ENCODE data around the gene CDH13.

CDH13 gene

DNA sequence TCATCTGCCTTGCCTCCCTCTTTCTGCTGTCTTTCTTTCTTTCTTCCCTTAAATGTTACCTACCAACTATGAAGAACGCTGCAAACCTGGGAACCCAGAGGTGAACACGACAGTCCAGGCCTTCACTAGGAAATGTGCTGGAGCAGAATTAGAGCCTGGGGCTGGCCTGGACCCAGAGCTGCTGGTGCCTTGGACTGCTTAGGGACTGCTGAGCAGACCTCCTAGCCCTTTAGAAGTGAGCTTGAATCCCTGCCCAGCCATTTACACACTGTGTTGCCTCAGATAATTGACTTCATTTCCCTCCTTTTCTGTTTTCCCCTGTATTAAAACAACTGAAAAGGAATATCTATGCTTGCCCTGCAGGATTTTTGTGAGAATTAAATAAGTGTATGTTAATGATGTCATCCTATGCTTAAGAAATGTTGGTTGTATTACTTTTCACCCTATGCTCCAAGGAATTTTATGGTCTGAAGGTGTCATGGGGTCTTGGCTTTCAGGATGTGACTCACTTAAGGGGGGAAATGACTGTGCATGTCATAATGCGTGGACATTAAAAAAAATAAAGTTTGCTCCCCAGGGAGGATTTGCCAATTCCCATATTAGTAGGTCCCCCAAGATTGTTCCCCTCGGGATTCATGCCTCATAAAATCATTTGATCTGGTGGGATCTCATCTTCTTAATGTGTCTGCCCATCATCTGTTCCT, 11.5 kb downstream of the CDH13 start:
- no peaks in the 10 kb centered on the region for H3K27me3 ChIP-seq (ENCODE audit: insufficient read depth, low read length)
- peaks cover 33% of the 10 kb centered on the region for H3K4me1 ChIP-seq (ENCODE audit: control insufficient read depth, insufficient read depth, low read length, unreplicated experiment)
- no peaks in the 10 kb centered on the region for H3K79me2 ChIP-seq (ENCODE audit: control insufficient read depth, insufficient read depth, low read length, unreplicated experiment)
- peak overlapping the region; percentile 79 for H3K27ac ChIP-seq (ENCODE audit: low read depth, low read length)
- H3K36me3 ChIP-seq (ENCODE audit: insufficient read depth, low read length) = no peaks in the 10 kb centered on the region
- H2AFZ ChIP-seq (ENCODE audit: low read length, unreplicated experiment) = no peak overlapping the region
- H3K4me3 ChIP-seq (ENCODE audit: low read depth, low read length) = no peak overlapping the region

DNA sequence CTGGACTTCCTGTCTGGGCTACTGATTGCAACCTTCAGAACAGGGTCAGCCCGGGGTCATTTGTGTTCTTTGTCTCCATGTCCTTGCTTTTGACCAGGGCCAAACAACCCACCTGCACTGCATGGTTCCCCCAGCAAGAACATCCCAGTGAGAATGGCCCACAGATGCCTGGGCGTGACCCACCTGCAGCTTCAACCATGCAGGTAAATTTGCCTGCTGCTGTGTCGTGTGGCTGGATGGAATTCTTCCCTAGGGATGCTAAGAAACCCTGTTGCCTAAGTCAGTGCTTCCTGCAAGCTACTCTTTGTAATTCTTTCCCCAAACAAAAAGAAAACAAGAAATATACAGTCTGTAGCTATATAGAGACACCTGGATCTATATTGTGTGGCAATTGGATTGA, 12.5 kb downstream of the CDH13 start:
- H3K79me2 ChIP-seq (ENCODE audit: control insufficient read depth, insufficient read depth, low read length, unreplicated experiment) = no peaks in the 10 kb centered on the region
- H3K4me3 ChIP-seq (ENCODE audit: low read depth, low read length) = no peak overlapping the region
- H3K27me3 ChIP-seq (ENCODE audit: insufficient read depth, low read length) = no peaks in the 10 kb centered on the region
- H3K27ac ChIP-seq (ENCODE audit: low read depth, low read length) = peak overlapping the region; percentile 62
- H3K36me3 ChIP-seq (ENCODE audit: insufficient read depth, low read length) = no peaks in the 10 kb centered on the region
- H2AFZ ChIP-seq (ENCODE audit: low read length, unreplicated experiment) = no peak overlapping the region
- H3K4me1 ChIP-seq (ENCODE audit: control insufficient read depth, insufficient read depth, low read length, unreplicated experiment) = peaks cover 33% of the 10 kb centered on the region

DNA sequence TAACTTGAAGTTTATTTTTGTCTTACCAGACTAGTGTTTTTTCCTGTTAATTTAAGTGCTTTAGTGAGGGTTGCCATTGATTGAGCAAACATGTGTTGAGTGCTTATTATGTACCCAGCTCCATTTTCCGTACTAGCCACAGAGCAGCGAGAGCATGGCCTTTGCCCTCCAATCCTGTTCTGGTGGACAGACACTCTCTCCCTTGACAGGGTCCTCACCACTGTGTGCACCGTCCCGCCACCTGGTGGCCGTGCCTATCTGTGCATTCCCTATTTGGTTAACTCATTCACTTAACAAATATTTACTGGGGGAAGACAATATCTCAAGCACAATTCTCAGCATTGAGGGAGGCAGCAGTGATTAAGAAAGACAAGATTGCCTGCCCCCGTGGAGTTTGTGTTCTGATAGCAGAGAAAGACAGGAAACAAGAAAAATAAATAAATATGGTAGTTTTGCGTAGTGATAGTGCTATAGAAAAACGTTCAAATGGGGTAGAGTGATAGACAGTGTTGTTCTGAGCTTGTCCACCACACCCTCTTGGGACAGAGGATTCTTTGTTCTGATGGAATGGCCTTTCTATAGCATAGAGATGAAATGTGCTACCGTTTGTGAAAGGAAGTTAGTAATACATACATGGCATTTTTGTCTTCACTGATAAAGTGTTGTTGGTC, 13.0 kb downstream of the CDH13 start:
- peaks cover 28% of the 10 kb centered on the region for H3K4me1 ChIP-seq (ENCODE audit: control insufficient read depth, insufficient read depth, low read length, unreplicated experiment)

DNA sequence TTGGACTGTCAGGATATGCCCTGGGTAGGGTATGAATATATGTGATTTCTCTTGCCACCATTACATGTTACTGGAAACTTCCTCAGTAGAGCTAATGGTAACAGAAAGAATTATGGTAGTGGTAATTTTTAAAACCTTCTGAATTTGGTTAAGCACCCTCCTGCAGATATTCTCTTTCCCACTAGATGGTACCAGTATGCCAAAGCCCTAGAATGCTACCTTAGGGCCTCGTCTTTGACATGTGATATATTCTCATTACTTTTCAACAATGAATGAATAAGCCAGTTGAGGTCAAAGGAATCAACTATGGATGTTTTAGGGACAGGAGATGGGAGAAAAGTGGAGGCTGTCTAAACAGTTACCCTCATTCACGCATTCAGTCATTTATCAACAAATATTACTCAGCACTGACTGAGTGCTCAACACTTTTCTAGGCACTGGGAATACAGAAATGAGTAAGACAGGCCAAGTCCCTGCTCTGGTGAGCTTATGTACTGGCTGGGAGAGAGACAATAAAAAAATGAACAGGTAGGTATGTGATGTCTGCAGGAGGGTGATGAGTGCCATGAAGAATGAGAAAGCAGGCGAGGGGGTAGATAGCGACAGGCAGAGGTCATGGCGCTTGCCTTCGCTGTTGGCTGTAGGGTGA, 14.7 kb downstream of the CDH13 start:
- Histone ChIP-seq H3K27ac (ENCODE audit: low read depth, low read length) (no peak overlapping the region), H3K4me1 (ENCODE audit: control insufficient read depth, insufficient read depth, low read length, unreplicated experiment) (peaks cover 22% of the 10 kb centered on the region), H2AFZ (ENCODE audit: low read length, unreplicated experiment) (no peak overlapping the region), H3K27me3 (ENCODE audit: insufficient read depth, low read length) (no peaks in the 10 kb centered on the region), H3K4me3 (ENCODE audit: low read depth, low read length) (no peak overlapping the region), H3K36me3 (ENCODE audit: insufficient read depth, low read length) (no peaks in the 10 kb centered on the region), H3K79me2 (ENCODE audit: control insufficient read depth, insufficient read depth, low read length, unreplicated experiment) (no peaks in the 10 kb centered on the region)

More for the DNA sequence above, 13.0 kb downstream of the CDH13 start:
- H3K27me3 ChIP-seq (ENCODE audit: insufficient read depth, low read length) = no peaks in the 10 kb centered on the region
- H2AFZ ChIP-seq (ENCODE audit: low read length, unreplicated experiment) = no peak overlapping the region
- H3K36me3 ChIP-seq (ENCODE audit: insufficient read depth, low read length) = no peaks in the 10 kb centered on the region
- no peaks in the 10 kb centered on the region for H3K79me2 ChIP-seq (ENCODE audit: control insufficient read depth, insufficient read depth, low read length, unreplicated experiment)
- no peak overlapping the region for H3K4me3 ChIP-seq (ENCODE audit: low read depth, low read length)
- H3K27ac ChIP-seq (ENCODE audit: low read depth, low read length) = peak overlapping the region; percentile 62; the same call in 1 of the 2 replicates

DNA sequence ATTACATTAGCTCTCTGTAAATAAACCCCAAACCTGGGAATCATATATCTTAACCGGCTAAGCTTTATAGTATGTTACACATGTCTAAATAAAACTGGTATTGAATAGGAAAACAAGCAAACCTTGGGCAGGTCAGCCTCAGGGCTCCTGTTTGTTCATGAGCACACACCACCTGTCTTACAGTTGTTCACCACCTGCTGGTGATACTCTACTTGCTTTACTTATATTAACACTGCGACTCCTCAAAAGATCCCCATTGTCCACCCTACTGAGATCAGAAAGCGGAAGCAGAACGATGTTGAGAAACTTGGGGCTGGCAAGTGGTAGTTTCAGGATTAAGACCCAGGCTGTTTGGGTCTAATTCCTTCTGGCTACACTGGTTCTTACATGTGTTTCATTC, 16.4 kb downstream of the CDH13 start:
- Histone ChIP-seq H3K27ac (ENCODE audit: low read depth, low read length) (no peak overlapping the region), H3K4me3 (ENCODE audit: low read depth, low read length) (no peak overlapping the region), H3K27me3 (ENCODE audit: insufficient read depth, low read length) (no peaks in the 10 kb centered on the region), H3K36me3 (ENCODE audit: insufficient read depth, low read length) (no peaks in the 10 kb centered on the region), H3K79me2 (ENCODE audit: control insufficient read depth, insufficient read depth, low read length, unreplicated experiment) (no peaks in the 10 kb centered on the region), H2AFZ (ENCODE audit: low read length, unreplicated experiment) (no peak overlapping the region), H3K4me1 (ENCODE audit: control insufficient read depth, insufficient read depth, low read length, unreplicated experiment) (peaks cover 15% of the 10 kb centered on the region)

DNA sequence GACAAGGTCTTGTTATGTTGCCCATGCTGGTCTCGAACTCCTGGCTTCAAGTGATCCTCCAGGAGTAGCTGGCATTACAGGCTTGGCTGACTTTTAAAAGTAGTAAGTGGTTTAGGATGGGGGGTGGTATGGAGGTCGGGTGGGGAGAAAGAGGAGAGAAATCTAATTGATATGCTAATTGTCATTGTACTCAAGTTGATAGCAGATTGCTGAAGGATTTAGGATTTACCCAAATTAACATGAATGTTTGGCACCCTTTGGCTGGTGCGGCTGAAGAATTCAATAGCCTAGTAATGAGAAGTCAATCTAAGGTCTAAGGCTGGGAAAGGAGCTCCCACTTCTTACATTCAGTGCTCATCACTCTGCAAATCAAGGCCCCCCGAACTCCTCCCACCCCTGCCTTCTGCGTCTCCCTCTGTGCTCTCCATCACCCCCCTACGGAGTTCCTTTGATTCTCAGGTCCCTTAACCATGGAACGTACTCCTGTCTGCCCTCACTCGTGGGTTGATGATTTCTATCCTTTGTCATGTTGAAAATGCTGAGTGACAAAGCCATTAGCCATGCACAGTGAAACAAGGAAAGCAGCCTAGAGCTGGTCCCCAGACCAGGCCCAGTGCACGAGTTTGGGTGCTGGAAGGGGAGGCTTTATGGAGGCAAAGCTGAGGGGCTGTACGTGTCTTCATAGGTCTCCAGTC, 17.3 kb downstream of the CDH13 start:
- peaks cover 6% of the 10 kb centered on the region for H3K4me1 ChIP-seq (ENCODE audit: control insufficient read depth, insufficient read depth, low read length, unreplicated experiment)
- no peak overlapping the region for H3K4me3 ChIP-seq (ENCODE audit: low read depth, low read length)
- no peaks in the 10 kb centered on the region for H3K36me3 ChIP-seq (ENCODE audit: insufficient read depth, low read length)
- no peaks in the 10 kb centered on the region for H3K27me3 ChIP-seq (ENCODE audit: insufficient read depth, low read length)
- no peak overlapping the region for H2AFZ ChIP-seq (ENCODE audit: low read length, unreplicated experiment)
- H3K27ac ChIP-seq (ENCODE audit: low read depth, low read length) = no peak overlapping the region
- no peaks in the 10 kb centered on the region for H3K79me2 ChIP-seq (ENCODE audit: control insufficient read depth, insufficient read depth, low read length, unreplicated experiment)

DNA sequence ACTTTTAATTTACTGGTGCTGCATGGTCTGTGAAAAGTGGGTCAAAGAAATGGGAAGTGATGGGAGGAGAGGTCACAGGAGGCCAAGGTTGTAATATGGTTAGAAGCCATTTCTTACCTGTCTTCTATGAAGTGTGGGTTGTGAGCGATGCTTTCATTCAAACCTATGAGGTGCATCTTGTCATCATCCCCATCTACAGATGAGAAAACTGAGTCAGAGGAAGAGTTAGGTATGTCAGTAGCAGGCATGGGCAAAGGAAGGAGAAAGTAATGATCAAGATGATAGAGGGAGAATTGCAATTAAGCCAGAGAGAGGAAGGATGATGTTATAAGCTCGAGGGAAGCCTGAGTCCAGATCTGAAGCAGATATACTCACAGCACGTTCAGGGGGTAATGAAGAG, 19.7 kb downstream of the CDH13 start:
- H3K4me1 ChIP-seq (ENCODE audit: control insufficient read depth, insufficient read depth, low read length, unreplicated experiment) = peaks cover 7% of the 10 kb centered on the region
- no peaks in the 10 kb centered on the region for H3K27me3 ChIP-seq (ENCODE audit: insufficient read depth, low read length)
- no peak overlapping the region for H2AFZ ChIP-seq (ENCODE audit: low read length, unreplicated experiment)

DNA sequence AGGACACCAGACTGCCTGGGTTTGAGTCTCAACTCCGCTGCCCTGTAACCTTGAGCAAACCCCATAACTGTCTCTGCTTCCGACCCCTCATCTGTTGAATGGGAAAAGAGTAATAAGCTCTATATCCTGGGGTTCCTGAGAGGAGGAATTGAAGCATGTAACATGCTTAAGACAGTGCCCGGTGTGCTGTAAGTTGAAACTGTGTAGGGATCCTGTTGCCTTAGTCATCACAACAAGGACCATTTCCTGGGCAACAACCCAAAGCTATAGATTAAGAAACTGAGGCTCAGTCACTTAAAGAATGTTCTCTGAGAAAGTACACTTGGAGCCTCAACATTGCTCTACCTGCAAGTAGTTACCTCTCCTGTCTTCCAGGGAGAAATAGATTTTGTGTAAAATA, 23.0 kb downstream of the CDH13 start:
- H3K27me3 ChIP-seq (ENCODE audit: insufficient read depth, low read length) = no peaks in the 10 kb centered on the region
- H2AFZ ChIP-seq (ENCODE audit: low read length, unreplicated experiment) = no peak overlapping the region
- H3K4me1 ChIP-seq (ENCODE audit: control insufficient read depth, insufficient read depth, low read length, unreplicated experiment) = peaks cover 32% of the 10 kb centered on the region

More for the DNA sequence above, 19.7 kb downstream of the CDH13 start:
- H3K36me3 ChIP-seq (ENCODE audit: insufficient read depth, low read length) = no peaks in the 10 kb centered on the region
- H3K27ac ChIP-seq (ENCODE audit: low read depth, low read length) = no peak overlapping the region
- H3K4me3 ChIP-seq (ENCODE audit: low read depth, low read length) = no peak overlapping the region
- no peaks in the 10 kb centered on the region for H3K79me2 ChIP-seq (ENCODE audit: control insufficient read depth, insufficient read depth, low read length, unreplicated experiment)

DNA sequence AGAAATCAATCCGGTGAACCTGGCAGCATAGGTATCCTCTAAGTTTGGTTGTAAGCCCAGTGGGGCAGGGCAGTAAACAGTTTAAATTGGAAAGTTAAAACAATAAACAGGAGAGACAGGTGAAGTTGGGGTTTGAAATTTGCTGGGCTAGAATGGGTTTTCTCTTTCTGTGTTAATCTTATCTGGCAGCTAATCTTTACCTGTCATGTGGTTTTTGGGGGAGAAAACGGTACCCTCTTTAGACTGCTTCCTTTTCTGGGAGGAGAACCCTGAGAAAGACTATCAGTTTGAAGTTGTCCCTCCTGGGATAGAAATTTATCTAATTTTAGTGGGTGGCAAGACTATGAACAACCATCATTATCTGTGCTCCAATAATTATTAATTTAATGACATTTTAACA, 24.0 kb downstream of the CDH13 start:
- Histone ChIP-seq H3K36me3 (ENCODE audit: insufficient read depth, low read length) (no peaks in the 10 kb centered on the region), H3K27me3 (ENCODE audit: insufficient read depth, low read length) (no peaks in the 10 kb centered on the region), H2AFZ (ENCODE audit: low read length, unreplicated experiment) (no peak overlapping the region), H3K27ac (ENCODE audit: low read depth, low read length) (no peak overlapping the region), H3K79me2 (ENCODE audit: control insufficient read depth, insufficient read depth, low read length, unreplicated experiment) (no peaks in the 10 kb centered on the region), H3K4me1 (ENCODE audit: control insufficient read depth, insufficient read depth, low read length, unreplicated experiment) (peaks cover 42% of the 10 kb centered on the region), H3K4me3 (ENCODE audit: low read depth, low read length) (no peak overlapping the region)

More for the DNA sequence above, 23.0 kb downstream of the CDH13 start:
- Histone ChIP-seq H3K79me2 (ENCODE audit: control insufficient read depth, insufficient read depth, low read length, unreplicated experiment) (no peaks in the 10 kb centered on the region), H3K36me3 (ENCODE audit: insufficient read depth, low read length) (no peaks in the 10 kb centered on the region), H3K27ac (ENCODE audit: low read depth, low read length) (no peak overlapping the region), H3K4me3 (ENCODE audit: low read depth, low read length) (no peak overlapping the region)

DNA sequence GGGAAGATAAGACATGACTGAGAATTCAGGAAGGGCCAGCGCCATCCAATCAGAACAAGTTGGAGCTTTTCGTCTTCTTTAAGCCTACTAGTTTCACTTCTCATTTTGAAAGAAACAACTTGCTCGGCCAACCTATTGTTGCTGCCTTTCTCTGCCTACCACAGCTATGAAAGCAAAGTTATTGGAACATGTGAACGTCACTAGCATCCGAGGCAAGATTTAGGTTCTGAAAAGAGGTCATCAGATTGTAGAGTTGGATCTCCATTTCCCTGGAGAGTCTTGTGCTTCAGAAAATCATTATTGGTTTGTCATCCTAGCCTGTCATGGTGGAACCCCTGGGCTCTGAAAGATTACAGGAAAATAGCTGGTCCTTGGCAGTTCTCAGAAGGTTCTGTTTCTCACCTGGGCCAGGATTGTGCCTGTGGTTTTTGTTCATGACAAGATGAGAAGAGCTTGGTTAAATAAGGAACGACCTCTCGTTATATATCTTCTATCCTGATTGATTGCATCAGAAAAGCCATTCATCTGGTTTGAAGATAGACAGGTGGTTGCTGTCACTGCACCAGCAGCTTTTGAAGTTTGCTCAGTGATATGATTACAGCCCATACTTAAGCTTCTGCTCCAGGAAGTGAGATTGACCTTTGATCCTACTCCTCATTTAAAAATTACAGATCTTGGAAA, 25.3 kb downstream of the CDH13 start:
- Histone ChIP-seq H3K27ac (ENCODE audit: low read depth, low read length) (peak overlapping the region; percentile 90; the same call in 1 of the 2 replicates), H3K27me3 (ENCODE audit: insufficient read depth, low read length) (no peaks in the 10 kb centered on the region), H2AFZ (ENCODE audit: low read length, unreplicated experiment) (no peak overlapping the region), H3K79me2 (ENCODE audit: control insufficient read depth, insufficient read depth, low read length, unreplicated experiment) (no peaks in the 10 kb centered on the region), H3K4me3 (ENCODE audit: low read depth, low read length) (no peak overlapping the region), H3K4me1 (ENCODE audit: control insufficient read depth, insufficient read depth, low read length, unreplicated experiment) (peaks cover 54% of the 10 kb centered on the region), H3K36me3 (ENCODE audit: insufficient read depth, low read length) (no peaks in the 10 kb centered on the region)

Measured in ACC112 (cell line).